Uterus (tissue), 2 donors: ENCODE measurements around the gene BRAF.

ENCODE experiments used
- POLR2A ChIP-seq, 2 donors: fragments of 450-650 bp; IDR thresholded peaks; one replicate each; pipeline ENCODE4 v1.6.1; 2016; ENCODE audit warnings: antibody characterized with exemption in 2 of 2, mild to moderate bottlenecking in 1 of 2, moderate library complexity in 1 of 2
- TF ChIP-seq, protein P1 (sequence below), 4 experiments: fragments of 200-600 bp in 2 of 4; fragments of 450-650 bp in 2 of 4; sonication (generic) in 2 of 4; IDR thresholded peaks; one replicate each; pipeline ENCODE4 v1.5.1; 2016 to 2019; ENCODE audit warnings: antibody characterized with exemption in 4 of 4, mild to moderate bottlenecking in 2 of 4, moderate library complexity in 1 of 4

DNA sequence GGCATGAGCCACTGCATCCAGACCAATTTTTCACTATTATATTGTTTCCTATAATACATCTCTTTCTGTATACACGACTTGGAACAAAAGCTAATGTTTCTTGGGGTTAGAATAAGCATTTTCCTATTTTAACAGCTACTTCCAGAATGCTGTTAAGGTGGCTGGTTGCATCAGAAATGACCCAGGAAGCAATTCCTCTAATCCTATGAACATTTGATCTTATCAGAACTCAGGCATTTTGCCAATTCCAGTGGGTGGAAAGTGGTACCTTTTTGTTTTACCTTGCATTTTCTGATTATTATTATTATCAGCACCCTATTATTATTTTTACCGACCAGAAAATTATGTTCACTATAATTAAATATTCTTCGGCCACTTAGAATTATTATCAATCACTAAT, 154.9 kb downstream of the BRAF start:
- TF ChIP-seq, protein P1, sequence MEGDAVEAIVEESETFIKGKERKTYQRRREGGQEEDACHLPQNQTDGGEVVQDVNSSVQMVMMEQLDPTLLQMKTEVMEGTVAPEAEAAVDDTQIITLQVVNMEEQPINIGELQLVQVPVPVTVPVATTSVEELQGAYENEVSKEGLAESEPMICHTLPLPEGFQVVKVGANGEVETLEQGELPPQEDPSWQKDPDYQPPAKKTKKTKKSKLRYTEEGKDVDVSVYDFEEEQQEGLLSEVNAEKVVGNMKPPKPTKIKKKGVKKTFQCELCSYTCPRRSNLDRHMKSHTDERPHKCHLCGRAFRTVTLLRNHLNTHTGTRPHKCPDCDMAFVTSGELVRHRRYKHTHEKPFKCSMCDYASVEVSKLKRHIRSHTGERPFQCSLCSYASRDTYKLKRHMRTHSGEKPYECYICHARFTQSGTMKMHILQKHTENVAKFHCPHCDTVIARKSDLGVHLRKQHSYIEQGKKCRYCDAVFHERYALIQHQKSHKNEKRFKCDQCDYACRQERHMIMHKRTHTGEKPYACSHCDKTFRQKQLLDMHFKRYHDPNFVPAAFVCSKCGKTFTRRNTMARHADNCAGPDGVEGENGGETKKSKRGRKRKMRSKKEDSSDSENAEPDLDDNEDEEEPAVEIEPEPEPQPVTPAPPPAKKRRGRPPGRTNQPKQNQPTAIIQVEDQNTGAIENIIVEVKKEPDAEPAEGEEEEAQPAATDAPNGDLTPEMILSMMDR (IDR thresholded peaks at IDR 0.05) = no peak
- no peak for TF ChIP-seq POLR2A (IDR thresholded peaks at IDR 0.05)
